NCI-H524 (cell line): Measurements from ENCODE around the gene DDX51.
"Not testable (repeated sequence)": the region's sequence is repeated elsewhere in the genome, so short reads cannot be mapped to it uniquely, and the experiment has no call there.

ENCODE experiments used
- DNase-seq, 2 experiments: peaks; one replicate each; lab custom pipeline; 2025; lab: John Stamatoyannopoulos, UW

The DDX51 gene

GRCh38 chr12:132154941-132155770, 11.0 kb upstream of the DDX51 start:
- DNase-seq, result no peak

GRCh38 chr12:132154341-132154761, 10.2 kb upstream of the DDX51 start:
- DNase-seq, result no peak

DNA sequence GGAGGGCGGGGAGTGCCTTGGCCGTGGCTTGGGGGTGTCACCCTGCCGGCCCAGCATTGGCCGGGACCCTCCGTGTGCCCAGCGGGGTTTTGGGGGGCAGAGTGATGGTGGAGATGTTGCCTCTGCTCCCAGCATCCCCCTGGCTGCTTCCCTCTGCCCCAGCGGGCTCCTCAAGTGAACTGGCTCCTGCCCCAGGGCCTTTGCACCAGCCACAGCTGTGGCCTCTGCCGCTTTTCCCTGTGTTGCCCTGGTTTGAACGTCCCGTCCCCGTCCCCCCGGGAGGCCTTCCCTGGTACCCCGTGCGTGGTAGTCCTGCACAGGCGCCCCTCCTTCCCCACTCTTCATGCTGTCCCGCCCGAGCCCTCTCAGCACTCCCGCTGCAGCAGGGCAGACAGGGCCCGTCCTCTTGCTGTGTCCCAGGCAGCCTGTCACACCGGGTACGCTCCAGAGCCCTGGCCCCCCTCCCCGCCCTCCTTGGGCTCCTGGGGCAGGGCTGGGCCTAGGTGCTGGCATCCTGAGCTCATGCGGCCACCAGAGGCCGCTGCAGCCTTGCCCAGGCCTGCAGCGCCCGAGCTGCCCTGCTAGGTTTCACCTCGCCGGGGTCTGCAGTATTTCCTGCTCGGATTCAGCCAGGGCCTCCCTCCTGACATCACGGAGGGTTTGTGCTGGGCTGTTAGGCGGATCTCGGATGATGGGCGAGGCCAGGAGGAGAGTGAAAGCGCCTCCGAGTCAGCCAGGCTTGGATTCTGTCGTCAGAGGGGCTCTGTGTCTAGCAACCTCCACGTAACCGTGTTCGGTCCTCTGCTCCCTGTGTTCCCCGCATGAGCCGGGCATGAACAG, 9.6 kb upstream of the DDX51 start:
- peak; percentile 31 to 66 for DNase-seq

GRCh38 chr12:132152953-132153352, 8.8 kb upstream of the DDX51 start:
- no peak for DNase-seq

- no peak for DNase-seq
Observed at GRCh38 chr12:132152411-132152821, 8.3 kb upstream of the DDX51 start.

GRCh38 chr12:132151766-132152410, 7.8 kb upstream of the DDX51 start:
- DNase-seq, result no peak

- DNase-seq, result no peak
Observed at GRCh38 chr12:132151145-132151765, 7.1 kb upstream of the DDX51 start.

- no peak for DNase-seq
Observed at GRCh38 chr12:132150780-132151144, 6.6 kb upstream of the DDX51 start.

DNA sequence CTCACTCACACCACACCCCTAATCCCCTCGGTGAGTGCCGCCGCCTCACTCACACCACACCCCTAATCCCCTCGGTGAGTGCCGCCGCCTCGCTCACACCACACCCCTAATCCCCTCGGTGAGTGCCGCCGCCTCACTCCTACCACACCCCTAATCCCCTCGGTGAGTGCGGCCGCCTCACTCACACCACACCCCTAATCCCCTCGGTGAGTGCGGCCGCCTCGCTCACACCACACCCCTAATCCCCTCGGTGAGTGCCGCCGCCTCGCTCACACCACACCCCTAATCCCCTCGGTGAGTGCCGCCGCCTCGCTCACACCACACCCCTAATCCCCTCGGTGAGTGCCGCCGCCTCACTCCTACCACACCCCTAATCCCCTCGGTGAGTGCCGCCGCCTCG, 5.4 kb upstream of the DDX51 start:
- not testable (repeated sequence) for DNase-seq

DNA sequence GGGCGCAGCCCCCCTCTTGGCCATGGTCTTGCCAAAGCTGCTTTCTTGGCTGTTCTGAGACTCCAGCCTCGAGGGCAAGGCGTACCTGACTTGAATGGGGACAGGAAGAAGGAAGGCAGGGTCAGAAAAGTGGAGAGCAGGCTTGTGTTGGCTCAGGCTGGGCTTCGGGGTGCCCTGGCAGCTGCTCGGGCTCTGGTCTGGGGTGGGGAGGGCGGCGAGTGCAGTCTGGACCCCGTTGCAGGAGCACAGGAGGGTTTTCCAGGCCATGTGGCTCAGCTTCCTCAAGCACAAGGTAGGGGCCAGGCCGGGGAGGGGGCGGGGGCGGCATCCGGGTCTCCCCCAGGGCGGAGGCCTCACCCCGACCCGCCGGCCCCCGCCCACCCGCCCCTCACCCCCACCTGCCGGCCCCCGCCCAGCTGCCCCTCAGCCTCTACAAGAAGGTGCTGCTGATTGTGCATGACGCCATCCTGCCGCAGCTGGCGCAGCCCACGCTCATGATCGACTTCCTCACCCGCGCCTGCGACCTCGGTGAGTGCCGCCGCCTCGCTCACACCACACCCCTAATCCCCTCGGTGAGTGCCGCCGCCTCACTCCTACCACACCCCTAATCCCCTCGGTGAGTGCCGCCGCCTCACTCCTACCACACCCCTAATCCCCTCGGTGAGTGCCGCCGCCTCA, 4.4 kb upstream of the DDX51 start:
- DNase-seq, result no peak

DNA sequence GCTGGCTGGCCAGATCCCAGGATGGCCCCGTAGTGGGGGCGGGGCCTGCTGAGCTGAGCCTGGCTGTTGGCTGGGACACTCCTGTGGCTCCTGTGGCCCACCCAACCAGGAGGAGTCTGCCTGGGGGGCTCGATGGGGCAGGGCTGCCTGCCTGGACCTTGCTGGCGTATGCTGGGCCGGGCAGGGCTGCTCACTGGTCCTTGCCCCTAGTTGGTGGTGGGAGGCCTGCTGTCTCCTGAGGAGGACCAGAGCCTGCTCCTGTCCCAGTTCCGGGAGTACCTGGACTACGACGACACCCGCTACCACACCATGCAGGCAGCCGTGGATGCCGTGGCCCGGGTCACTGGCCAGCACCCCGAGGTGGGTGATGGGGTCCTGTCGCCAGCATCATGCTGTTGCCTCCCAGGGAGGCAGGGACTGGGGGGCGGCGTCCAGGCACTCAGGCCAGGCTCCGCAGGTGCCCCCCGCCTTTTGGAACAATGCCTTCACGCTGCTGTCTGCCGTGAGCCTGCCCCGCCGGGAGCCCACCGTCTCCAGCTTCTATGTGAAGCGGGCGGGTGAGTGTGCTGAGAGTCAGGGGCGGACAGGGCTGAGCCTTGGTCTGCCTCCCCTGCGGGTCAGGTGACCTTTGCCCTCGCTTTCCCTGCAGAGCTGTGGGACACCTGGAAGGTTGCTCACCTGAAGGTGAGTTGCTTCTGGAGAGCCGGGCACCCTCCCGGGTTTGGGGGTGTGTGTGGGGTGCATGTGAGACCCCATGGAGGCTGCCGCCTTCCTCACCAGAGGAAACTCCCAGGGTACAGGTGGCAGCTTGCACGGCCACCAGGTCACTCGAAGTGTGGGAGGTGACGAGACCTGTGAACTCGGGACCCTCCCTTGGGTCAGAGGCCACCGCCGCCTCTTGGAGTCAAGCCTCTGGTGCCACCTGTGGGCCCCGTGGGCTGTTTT, 3.6 kb upstream of the DDX51 start:
- DNase-seq, result no peak

DNA sequence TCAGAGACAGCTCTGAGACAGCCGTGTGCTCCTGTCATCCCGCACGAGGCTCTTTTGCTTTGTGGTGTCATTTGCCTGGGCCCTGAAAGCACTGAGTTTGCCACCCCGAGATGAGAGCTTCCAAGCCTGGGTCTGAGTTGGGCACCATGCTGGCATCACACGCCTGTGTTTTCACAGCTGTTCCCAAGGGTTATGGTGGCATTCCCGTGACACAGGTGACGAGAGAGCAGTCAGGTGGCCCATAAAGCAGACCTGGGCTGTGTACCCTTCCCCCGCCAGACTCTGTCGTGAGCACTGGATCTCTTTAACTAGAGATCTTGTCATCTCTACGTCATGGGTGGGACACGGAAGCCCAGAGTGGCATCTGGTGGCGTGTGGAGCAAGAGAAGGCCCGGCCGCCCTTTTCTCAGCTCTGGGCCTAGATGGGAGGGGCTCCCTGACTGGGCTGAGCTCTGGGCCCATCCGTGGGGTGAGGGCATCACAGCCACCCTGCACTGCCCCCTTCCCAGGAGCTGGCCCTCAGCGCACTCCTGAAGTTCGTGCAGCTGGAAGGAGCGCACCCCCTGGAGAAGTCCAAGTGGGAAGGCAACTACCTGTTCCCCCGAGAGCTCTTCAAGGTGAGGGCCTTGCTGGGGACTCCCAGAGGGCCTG, 2.8 kb upstream of the DDX51 start:
- no peak for DNase-seq

- DNase-seq, result no peak
Observed at GRCh38 chr12:132146098-132146497, 2.0 kb upstream of the DDX51 start.

DNA sequence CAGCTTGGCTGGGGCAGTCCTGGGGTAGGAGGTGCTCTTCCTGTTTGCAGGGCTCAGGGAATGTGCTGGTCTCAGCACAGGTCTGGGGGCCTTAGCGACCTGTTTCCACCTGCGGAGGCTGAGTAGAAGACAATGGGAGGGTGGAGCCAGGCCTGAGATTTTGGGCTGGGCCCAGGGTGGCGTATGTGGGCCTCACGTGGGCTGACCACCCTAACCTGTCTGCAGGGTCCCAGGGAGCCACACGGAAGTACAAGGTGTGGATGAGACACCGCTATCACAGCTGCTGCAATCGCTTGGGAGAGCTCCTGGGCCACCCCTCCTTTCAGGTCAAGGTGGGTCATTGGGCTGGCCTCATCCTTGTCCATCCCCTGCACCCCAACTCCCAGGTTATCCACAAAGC, 1.2 kb upstream of the DDX51 start:
- no peak for DNase-seq

DNA sequence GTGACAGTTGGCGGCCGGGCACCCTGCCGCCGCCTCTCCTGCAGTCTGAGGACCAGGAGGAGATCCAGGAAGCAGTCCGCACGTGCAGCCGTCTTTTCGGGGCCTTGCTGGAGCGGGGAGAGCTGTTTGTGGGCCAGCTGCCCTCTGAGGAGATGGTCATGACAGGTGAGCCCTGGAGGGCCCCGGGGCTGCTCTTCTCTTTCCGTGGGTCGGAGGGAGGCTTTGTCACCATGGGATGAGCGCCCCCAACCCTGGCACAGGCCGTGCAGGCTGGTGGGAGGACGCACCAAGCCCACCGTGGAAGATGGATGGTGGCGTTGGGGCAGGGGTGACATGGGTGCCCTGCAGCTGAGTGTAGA, 670 bp upstream of the DDX51 start:
- DNase-seq, result no peak

GRCh38 chr12:132143336-132144071, 615 bp downstream of the DDX51 start:
- DNase-seq, result no peak

DNA sequence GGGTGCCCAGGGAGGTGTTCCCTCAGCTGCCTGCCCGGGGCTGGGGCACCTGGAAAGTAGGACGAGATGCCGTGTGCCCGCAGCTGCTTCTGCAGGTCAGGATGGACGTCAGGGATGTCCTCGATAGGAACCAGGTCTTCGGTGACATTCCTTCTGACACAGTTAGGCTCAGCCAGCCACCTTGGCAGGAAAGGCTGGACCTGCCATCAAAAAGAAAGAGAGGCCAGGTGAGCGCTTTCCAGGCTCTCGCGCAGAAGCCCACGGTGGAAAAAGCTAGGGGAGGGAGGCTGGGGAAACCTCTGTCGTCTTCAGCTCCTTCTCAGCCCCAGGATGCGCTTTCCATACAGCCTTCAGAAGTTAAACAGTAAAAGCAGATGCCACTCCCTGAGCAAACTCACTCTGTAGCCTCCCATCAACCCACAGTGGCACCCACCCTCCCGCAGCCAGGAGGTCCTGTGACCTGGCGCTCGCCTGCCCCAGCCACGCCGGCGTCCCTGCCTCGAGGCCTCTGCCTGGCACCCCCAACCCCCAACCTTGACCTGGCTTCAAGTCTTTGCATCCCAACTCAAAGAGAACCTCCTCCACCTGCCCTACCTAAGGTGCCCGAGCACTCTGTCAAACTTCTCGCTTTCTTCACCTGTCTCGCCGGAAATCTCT, 1.3 kb downstream of the DDX51 start:
- DNase-seq, result no peak

DNA sequence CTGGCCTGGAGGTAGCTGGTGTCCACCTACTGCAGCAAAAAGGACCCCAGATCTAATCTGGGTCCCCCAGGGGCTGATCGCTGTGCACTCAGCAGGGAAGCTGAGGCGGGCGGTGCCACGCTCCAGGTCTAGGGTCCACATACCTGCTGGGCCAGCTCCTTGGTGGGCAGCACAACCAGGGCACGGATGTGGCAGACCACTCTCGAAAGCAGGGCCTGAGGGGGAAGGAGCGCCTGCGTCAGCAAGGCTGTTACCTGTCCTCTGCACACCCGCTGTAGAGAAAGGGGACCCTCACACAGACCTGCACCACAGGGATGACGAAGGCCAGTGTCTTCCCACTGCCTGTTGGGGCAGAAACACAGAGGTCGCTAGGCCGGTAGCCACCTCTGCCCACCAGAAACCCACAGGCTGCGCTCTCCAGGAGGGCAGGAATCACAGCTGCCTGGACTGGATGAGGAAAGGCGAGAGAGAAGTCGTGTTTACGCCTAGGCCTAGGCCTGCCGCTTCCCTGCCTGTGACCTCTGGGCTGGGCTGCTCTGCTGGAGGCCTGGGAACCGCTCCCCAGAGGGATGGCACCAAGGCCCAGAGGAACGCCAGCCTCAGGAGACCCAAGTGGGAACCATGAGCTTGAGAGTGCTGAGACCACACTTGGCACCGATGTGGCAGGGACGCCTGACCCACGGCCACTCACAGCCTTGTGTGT, 2.0 kb downstream of the DDX51 start:
- DNase-seq, result no peak
